ENCODE results near the gene UGT1A8. TPM values are rescaled to one million over a fixed set of nuclear protein-coding genes. Genes with fewer than 3 reads are reported as not detected.

UGT1A8 gene
- total RNA-seq, 2 donors from 2014 or later: not detected

GRCh38 chr2:233672886-233673285 is 55.5 kb downstream of the UGT1A8 start:
- no peak overlapping the region for H3K4me3 Mint-ChIP-seq

GRCh38 chr2:233673896-233674295 is 56.5 kb downstream of the UGT1A8 start:
- H3K36me3 Mint-ChIP-seq (ENCODE audit: low read depth): no peaks in the 10 kb centered on the region
- DNase-seq: no peak
- Histone ChIP-seq H3K27ac (ENCODE audit: low read depth, low read length) (no peak overlapping the region), H3K4me1 (ENCODE audit: control insufficient read depth, insufficient read depth, low read length) (no peaks in the 10 kb centered on the region), H3K27me3 (ENCODE audit: control insufficient read depth, insufficient read depth, low read length, poor library complexity, severe bottlenecking) (peaks cover 3% of the 10 kb centered on the region), H3K9ac (ENCODE audit: extremely low read depth, low read length, poor library complexity, severe bottlenecking) (no peak overlapping the region), H3K9me3 (ENCODE audit: control insufficient read depth, low read length) (no peaks in the 10 kb centered on the region), H3K4me3 (ENCODE audit: low read length) (no peak overlapping the region), H3K36me3 (ENCODE audit: control insufficient read depth, insufficient read depth, low read length) (no peaks in the 10 kb centered on the region)
- no peaks in the 10 kb centered on the region for H3K4me1 Mint-ChIP-seq
- no peak for TF ChIP-seq CTCF (conservative IDR thresholded peaks at IDR 0.05)
- no peaks in the 10 kb centered on the region for H3K9me3 Mint-ChIP-seq
- H3K4me3 Mint-ChIP-seq: no peak overlapping the region
- no peak overlapping the region for H3K27ac Mint-ChIP-seq
- peaks cover 15% of the 10 kb centered on the region for H3K27me3 Mint-ChIP-seq (ENCODE audit: insufficient read depth)

More at GRCh38 chr2:233672886-233673285, 55.5 kb downstream of the UGT1A8 start:
- Histone ChIP-seq H3K27ac (ENCODE audit: low read depth, low read length) (no peak overlapping the region), H3K9me3 (ENCODE audit: control insufficient read depth, low read length) (no peaks in the 10 kb centered on the region), H3K4me3 (ENCODE audit: low read length) (no peak overlapping the region), H3K9ac (ENCODE audit: extremely low read depth, low read length, poor library complexity, severe bottlenecking) (no peak overlapping the region), H3K36me3 (ENCODE audit: control insufficient read depth, insufficient read depth, low read length) (no peaks in the 10 kb centered on the region), H3K4me1 (ENCODE audit: control insufficient read depth, insufficient read depth, low read length) (no peaks in the 10 kb centered on the region), H3K27me3 (ENCODE audit: control insufficient read depth, insufficient read depth, low read length, poor library complexity, severe bottlenecking) (no peaks in the 10 kb centered on the region)
- peaks cover 11% of the 10 kb centered on the region for H3K27me3 Mint-ChIP-seq (ENCODE audit: insufficient read depth)
- no peaks in the 10 kb centered on the region for H3K4me1 Mint-ChIP-seq
- no peaks in the 10 kb centered on the region for H3K9me3 Mint-ChIP-seq
- H3K36me3 Mint-ChIP-seq (ENCODE audit: low read depth): no peaks in the 10 kb centered on the region
- WGBS, 2 experiments (ENCODE audit: insufficient coverage in 1 of 2, insufficient read length in 1 of 2): 63% methylated on average over 2 of the region's 3 CpGs; no CpG with 5 or more reads in 1 of the 2 experiments
- no peak for TF ChIP-seq CTCF (conservative IDR thresholded peaks at IDR 0.05)
- H3K27ac Mint-ChIP-seq: no peak overlapping the region
- no peak for DNase-seq

- H3K36me3 Mint-ChIP-seq (ENCODE audit: low read depth): no peaks in the 10 kb centered on the region
- no peak for TF ChIP-seq CTCF (conservative IDR thresholded peaks at IDR 0.05)
- no peaks in the 10 kb centered on the region for H3K9me3 Mint-ChIP-seq
- H3K36me3 ChIP-seq (ENCODE audit: control insufficient read depth, insufficient read depth, low read length): no peaks in the 10 kb centered on the region
- peaks cover 15% of the 10 kb centered on the region for H3K27me3 Mint-ChIP-seq (ENCODE audit: insufficient read depth)
- H3K9me3 ChIP-seq (ENCODE audit: control insufficient read depth, low read length): no peaks in the 10 kb centered on the region
- no CpG with 5 or more reads among the region's 1 CpG for WGBS, 2 experiments (ENCODE audit: insufficient coverage in 1 of 2, insufficient read length in 1 of 2)
- no peak overlapping the region for H3K4me3 Mint-ChIP-seq
- no peaks in the 10 kb centered on the region for H3K4me1 ChIP-seq (ENCODE audit: control insufficient read depth, insufficient read depth, low read length)
- peaks cover 7% of the 10 kb centered on the region for H3K27me3 ChIP-seq (ENCODE audit: control insufficient read depth, insufficient read depth, low read length, poor library complexity, severe bottlenecking)
- no peaks in the 10 kb centered on the region for H3K4me1 Mint-ChIP-seq
- no peak overlapping the region for H3K9ac ChIP-seq (ENCODE audit: extremely low read depth, low read length, poor library complexity, severe bottlenecking)
- H3K4me3 ChIP-seq (ENCODE audit: low read length): no peak overlapping the region
- H3K27ac Mint-ChIP-seq: no peak overlapping the region
- no peak for DNase-seq
- no peak overlapping the region for H3K27ac ChIP-seq (ENCODE audit: low read depth, low read length)
Observed at GRCh38 chr2:233674314-233674713, 56.9 kb downstream of the UGT1A8 start.
